T-cell (primary cell): ENCODE data around the gene SLC38A9. TPM values are rescaled to one million over a fixed set of nuclear protein-coding genes. Genes with fewer than 3 reads are reported as not detected.
"Not testable (repeated sequence)": the region's sequence is repeated elsewhere in the genome, so short reads cannot be mapped to it uniquely, and the experiment has no call there.

Experiments used
- ATAC-seq, 4 experiments: fragments of 200-7000 bp in 3 of 4; fragments of 150-1000 bp in 1 of 4; cut with Tn5 transposase; replicated peaks in 1 of 4; 1 replicate in 3 of 4; 2 replicates in 1 of 4; pipeline ENCODE4 v1.10.0; 2021; ENCODE audit warnings: moderate library complexity in 3 of 4, mild to moderate bottlenecking in 2 of 4, moderate number of reproducible peaks in 1 of 4
- CTCF ChIA-PET, 2 donors: fragments of 300-600 bp; sonication (Branson Sonifier 250); formaldehyde crosslinking; loops; one replicate each; lab custom pipeline; 2022; ENCODE audit warnings: antibody characterized with exemption in 2 of 2; lab: Charles Lee
- POLR2A ChIA-PET, 2 donors: fragments of 300-600 bp; sonication (Branson Sonifier 250); formaldehyde crosslinking; loops; one replicate each; lab custom pipeline; 2022; ENCODE audit warnings: antibody characterized with exemption in 2 of 2; lab: Charles Lee
- DNase-seq, 35 experiments: peaks; one replicate each; pipeline versions ENCODE4 v3.0.0 to v3.0.0-alpha.2; 2013 to 2023
- H3K27ac ChIP-seq: one replicate; pipeline ENCODE4 v1.5.1; 2013; ENCODE audit warnings: low read length
- H3K27me3 ChIP-seq, 2 experiments: replicated peaks in 1 of 2; 1 replicate in 1 of 2; 2 replicates in 1 of 2; pipeline versions ENCODE4 v1.6.1 to v1.7.0; 2013; ENCODE audit warnings: low read length in 1 of 2, mixed read lengths in 1 of 2; ENCODE audit not compliant: control insufficient read depth in 2 of 2, insufficient read depth in 2 of 2; ENCODE audit errors: extremely low read depth in 1 of 2
- H3K36me3 ChIP-seq, 2 donors: 1 replicate in 1 of 2; 2 replicates in 1 of 2; pipeline versions ENCODE4 v1.6.1 to v1.7.0; 2013; ENCODE audit warnings: low read length in 1 of 2; ENCODE audit not compliant: control insufficient read depth in 2 of 2, insufficient read depth in 1 of 2; ENCODE audit errors: extremely low read depth in 1 of 2
- H3K4me1 ChIP-seq, 2 experiments: 1 replicate in 1 of 2; 2 replicates in 1 of 2; pipeline versions ENCODE4 v1.6.1 to v1.7.0; 2013; ENCODE audit warnings: low read length in 2 of 2, mixed read lengths in 1 of 2; ENCODE audit not compliant: insufficient read depth in 2 of 2, control insufficient read depth in 1 of 2; ENCODE audit errors: extremely low read depth in 1 of 2
- H3K4me3 ChIP-seq, 2 donors: 1 replicate in 1 of 2; 2 replicates in 1 of 2; pipeline versions ENCODE4 v1.5.1 to v1.7.0; 2013; ENCODE audit warnings: mild to moderate bottlenecking in 2 of 2, low read length in 1 of 2, moderate library complexity in 1 of 2; ENCODE audit not compliant: control insufficient read depth in 1 of 2; ENCODE audit errors: extremely low read depth in 1 of 2
- H3K9me3 ChIP-seq: 2 replicates; pipeline ENCODE4 v1.7.0; 2013
- H3K27ac Mint-ChIP-seq, 2 donors: one replicate each; pipeline ENCODE4 v1.8.0; 2020 to 2021; ENCODE audit warnings: mild to moderate bottlenecking in 2 of 2, mixed read lengths in 2 of 2
- H3K27me3 Mint-ChIP-seq, 2 donors: one replicate each; pipeline ENCODE4 v1.8.0; 2021 to 2022; ENCODE audit warnings: mixed read lengths in 2 of 2
- H3K36me3 Mint-ChIP-seq: one replicate; pipeline ENCODE4 v1.8.0; 2021; ENCODE audit warnings: mixed read lengths
- H3K4me1 Mint-ChIP-seq, 3 donors: one replicate each; pipeline ENCODE4 v1.8.0; 2020 to 2022; ENCODE audit warnings: mixed read lengths in 3 of 3, mild to moderate bottlenecking in 1 of 3
- H3K4me3 Mint-ChIP-seq, 3 donors: one replicate each; pipeline ENCODE4 v1.8.0; 2020 to 2022; ENCODE audit warnings: mild to moderate bottlenecking in 3 of 3, mixed read lengths in 3 of 3, moderate library complexity in 3 of 3
- H3K9me3 Mint-ChIP-seq, 3 donors: one replicate each; pipeline ENCODE4 v1.8.0; 2020 to 2022; ENCODE audit warnings: mixed read lengths in 3 of 3
- WGBS: methylation state at CpG from one replicate; pipeline ENCODE4 v1.1.5; 2013; ENCODE audit warnings: missing lambda C conversion rate; ENCODE audit not compliant: insufficient coverage; 5-methylcytosine and 5-hydroxymethylcytosine counted together
- total RNA-seq, 35 experiments: library from RNA in 6 of 35; stranded (reverse) in 6 of 35; fragments of 120-200 nt in 1 of 35; gene quantifications; one replicate each; pipeline versions ENCODE4 v1.2.1 to v1.2.4 and lab custom pipeline; 2013 to 2026

The SLC38A9 gene
- total RNA-seq, 5 donors from 2014 or later (not counting 1 experiment from before 2014, with no cell fraction given): 19.9 to 25.9 (median 22.2) TPM

- no peaks in the 10 kb centered on the region for H3K36me3 ChIP-seq
- H3K4me1 ChIP-seq: no peaks in the 10 kb centered on the region
- no peak overlapping the region for H3K4me3 Mint-ChIP-seq
- peaks cover 0 to 4% of the 10 kb centered on the region in 2 donors for H3K27me3 Mint-ChIP-seq
- H3K4me3 ChIP-seq: no peak overlapping the region
- 60% methylated on average over 1 of the region's 4 CpGs for WGBS
- no peaks in the 10 kb centered on the region for H3K27me3 ChIP-seq
- DNase-seq (no peak), ATAC-seq (no peak)
- H3K36me3 Mint-ChIP-seq: no peaks in the 10 kb centered on the region
- H3K27ac ChIP-seq: no peak overlapping the region
- ChIA-PET CTCF (no interaction called here), POLR2A (no interaction called here)
- H3K9me3 Mint-ChIP-seq: no peaks in the 10 kb centered on the region
- H3K27ac Mint-ChIP-seq: no peak overlapping the region
- no peaks in the 10 kb centered on the region for H3K4me1 Mint-ChIP-seq
- no peaks in the 10 kb centered on the region for H3K9me3 ChIP-seq
These were observed 12.2 kb upstream of the SLC38A9 start for GRCh38 chr5:55724281-55724680.

GRCh38 chr5:55720188-55720703 is 8.1 kb upstream of the SLC38A9 start:
- no peak for DNase-seq
- Histone ChIP-seq H3K9me3 (no peaks in the 10 kb centered on the region), H3K4me1 (no peaks in the 10 kb centered on the region), H3K27me3 (no peaks in the 10 kb centered on the region), H3K36me3 (no peaks in the 10 kb centered on the region), H3K27ac (no peak overlapping the region), H3K4me3 (no peak overlapping the region)
- peaks cover 0 to 6% of the 10 kb centered on the region in 2 donors for H3K27me3 Mint-ChIP-seq
- no peaks in the 10 kb centered on the region for H3K36me3 Mint-ChIP-seq
- peaks cover 0 to 6% (median 6%) of the 10 kb centered on the region in 3 donors for H3K9me3 Mint-ChIP-seq
- no peaks in the 10 kb centered on the region for H3K4me1 Mint-ChIP-seq
- ATAC-seq: no peak
- no CpG with 5 or more reads among the region's 3 CpGs for WGBS
- CTCF ChIA-PET: interaction anchor here in 1 of 2 donors (0.7 to 1.0 kb wide), 2 partner anchors 9 to 110 kb away, joined by 3 to 5 read pairs; no protein-coding TSS in a partner anchor
- H3K4me3 Mint-ChIP-seq: no peak overlapping the region
- POLR2A ChIA-PET: interaction anchor here (0.6 to 1.2 kb wide), 5 partner anchors 11 to 929 kb away, joined by 4 to 11 read pairs (median 7); no protein-coding TSS in a partner anchor
- no peak overlapping the region for H3K27ac Mint-ChIP-seq

GRCh38 chr5:55719026-55719425 is 6.9 kb upstream of the SLC38A9 start:
- CTCF ChIA-PET: interaction anchor here in 1 of 2 donors (0.7 kb wide), 1 partner anchor 21 kb away, joined by 3 read pairs; no protein-coding TSS in a partner anchor
- DNase-seq, ATAC-seq, H3K27ac Mint-ChIP-seq, H3K9me3 Mint-ChIP-seq, H3K4me1 ChIP-seq, H3K27ac ChIP-seq, H3K4me3 ChIP-seq, H3K4me1 Mint-ChIP-seq, H3K27me3 ChIP-seq, H3K36me3 Mint-ChIP-seq, H3K36me3 ChIP-seq, H3K4me3 Mint-ChIP-seq, POLR2A ChIA-PET, H3K27me3 Mint-ChIP-seq, H3K9me3 ChIP-seq: not testable (repeated sequence)
- no CpG with 5 or more reads among the region's 2 CpGs for WGBS

- no peak overlapping the region for H3K27ac ChIP-seq
- Mint-ChIP-seq H3K36me3 (no peaks in the 10 kb centered on the region), H3K4me3 (no peak overlapping the region), H3K4me1 (peaks cover 15 to 20% (median 18%) of the 10 kb centered on the region in 3 donors), H3K9me3 (peaks cover 0 to 6% (median 6%) of the 10 kb centered on the region in 3 donors), H3K27ac (no peak overlapping the region), H3K27me3 (peaks cover 0 to 6% of the 10 kb centered on the region in 2 donors)
- DNase-seq (no peak), ATAC-seq (no peak)
- WGBS: 90% methylated on average over 2 of the region's 6 CpGs
- ChIA-PET CTCF (no interaction called here), POLR2A (no interaction called here)
- no peaks in the 10 kb centered on the region for H3K27me3 ChIP-seq
- H3K9me3 ChIP-seq: no peaks in the 10 kb centered on the region
- no peaks in the 10 kb centered on the region for H3K36me3 ChIP-seq
- no peak overlapping the region for H3K4me3 ChIP-seq
- H3K4me1 ChIP-seq: peaks cover 9 to 19% of the 10 kb centered on the region in 2 experiments
These were observed 3.5 kb upstream of the SLC38A9 start for GRCh38 chr5:55715519-55716078.

GRCh38 chr5:55714749-55715148 is 2.6 kb upstream of the SLC38A9 start:
- Mint-ChIP-seq H3K4me1 (peaks cover 15 to 22% (median 19%) of the 10 kb centered on the region in 3 donors), H3K27me3 (peaks cover 0 to 3% of the 10 kb centered on the region in 2 donors), H3K27ac (no peak overlapping the region), H3K36me3 (no peaks in the 10 kb centered on the region), H3K9me3 (peaks cover 0 to 6% (median 6%) of the 10 kb centered on the region in 3 donors), H3K4me3 (no peak overlapping the region)
- H3K4me3 ChIP-seq: no peak overlapping the region
- H3K27me3 ChIP-seq: no peaks in the 10 kb centered on the region
- H3K4me1 ChIP-seq: peaks cover 9 to 19% of the 10 kb centered on the region in 2 experiments
- H3K36me3 ChIP-seq: no peaks in the 10 kb centered on the region
- no peak overlapping the region for H3K27ac ChIP-seq
- no peak for ATAC-seq
- DNase-seq: no peak
- CTCF ChIA-PET: no interaction called here
- no peaks in the 10 kb centered on the region for H3K9me3 ChIP-seq
- WGBS: 100% methylated on average over 1 of the region's 6 CpGs
- POLR2A ChIA-PET: no interaction called here

GRCh38 chr5:55714339-55714738 is 2.2 kb upstream of the SLC38A9 start:
- no peak overlapping the region for H3K27ac ChIP-seq
- CTCF ChIA-PET: no interaction called here
- no peak overlapping the region for H3K27ac Mint-ChIP-seq
- H3K27me3 Mint-ChIP-seq: peaks cover 0 to 3% of the 10 kb centered on the region in 2 donors
- no peak overlapping the region for H3K4me3 ChIP-seq
- no peaks in the 10 kb centered on the region for H3K36me3 ChIP-seq
- POLR2A ChIA-PET: no interaction called here
- no peaks in the 10 kb centered on the region for H3K27me3 ChIP-seq
- peaks cover 0 to 6% (median 6%) of the 10 kb centered on the region in 3 donors for H3K9me3 Mint-ChIP-seq
- no peak for DNase-seq
- H3K4me1 ChIP-seq: peaks cover 9 to 19% of the 10 kb centered on the region in 2 experiments
- no peak for ATAC-seq
- no CpG with 5 or more reads among the region's 1 CpG for WGBS
- no peak overlapping the region for H3K4me3 Mint-ChIP-seq
- H3K4me1 Mint-ChIP-seq: peaks cover 15 to 22% (median 19%) of the 10 kb centered on the region in 3 donors
- no peaks in the 10 kb centered on the region for H3K9me3 ChIP-seq
- H3K36me3 Mint-ChIP-seq: no peaks in the 10 kb centered on the region
